Measurements from ENCODE around the gene PIPOX.

- TF ChIP-seq CTCF (IDR thresholded peaks at IDR 0.05; ENCODE audit: low read depth, low read length, poor library complexity, severe bottlenecking): no peak
- TF ChIP-seq EZH2phosphoT487 (IDR thresholded peaks at IDR 0.05; ENCODE audit: borderline replicate concordance, low read length): no peak
Observed at GRCh38 chr17:29058391-29058790, 15.4 kb downstream of the PIPOX start.

Data from DOHH2 (cell line).